NCI-H2227 (cell line): Measurements from ENCODE around the gene PSAP.

Experiments
- DNase-seq: peaks from one replicate; lab custom pipeline; 2025; ENCODE audit not compliant: unreplicated experiment; lab: John Stamatoyannopoulos, UW

The PSAP gene

DNA sequence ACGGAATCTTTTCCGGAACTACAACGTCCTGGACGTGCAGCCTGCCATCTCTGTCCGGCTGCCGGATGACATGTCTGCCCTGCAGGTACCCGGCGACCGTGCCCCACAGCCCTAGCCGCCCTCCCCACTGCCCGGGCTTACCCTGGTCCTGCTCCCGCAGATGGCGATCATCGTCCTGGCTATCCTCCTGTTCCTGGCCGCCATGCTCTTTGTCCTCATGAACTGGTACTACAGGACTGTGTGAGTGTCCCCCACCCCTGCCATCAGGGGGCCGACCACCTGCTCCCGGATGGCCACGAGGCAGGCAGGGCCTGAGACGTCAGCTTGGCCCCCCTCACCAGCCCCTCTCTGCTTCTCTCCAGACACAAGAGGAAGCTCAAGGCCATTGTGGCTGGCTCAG lies 39.7 kb downstream of the PSAP start:
- no peak for DNase-seq

GRCh38 chr10:71810048-71810750 lies 40.9 kb downstream of the PSAP start:
- DNase-seq, result no peak

GRCh38 chr10:71809628-71810027 lies 41.4 kb downstream of the PSAP start:
- no peak for DNase-seq

GRCh38 chr10:71807557-71808510 lies 43.2 kb downstream of the PSAP start:
- DNase-seq, result no peak

DNA sequence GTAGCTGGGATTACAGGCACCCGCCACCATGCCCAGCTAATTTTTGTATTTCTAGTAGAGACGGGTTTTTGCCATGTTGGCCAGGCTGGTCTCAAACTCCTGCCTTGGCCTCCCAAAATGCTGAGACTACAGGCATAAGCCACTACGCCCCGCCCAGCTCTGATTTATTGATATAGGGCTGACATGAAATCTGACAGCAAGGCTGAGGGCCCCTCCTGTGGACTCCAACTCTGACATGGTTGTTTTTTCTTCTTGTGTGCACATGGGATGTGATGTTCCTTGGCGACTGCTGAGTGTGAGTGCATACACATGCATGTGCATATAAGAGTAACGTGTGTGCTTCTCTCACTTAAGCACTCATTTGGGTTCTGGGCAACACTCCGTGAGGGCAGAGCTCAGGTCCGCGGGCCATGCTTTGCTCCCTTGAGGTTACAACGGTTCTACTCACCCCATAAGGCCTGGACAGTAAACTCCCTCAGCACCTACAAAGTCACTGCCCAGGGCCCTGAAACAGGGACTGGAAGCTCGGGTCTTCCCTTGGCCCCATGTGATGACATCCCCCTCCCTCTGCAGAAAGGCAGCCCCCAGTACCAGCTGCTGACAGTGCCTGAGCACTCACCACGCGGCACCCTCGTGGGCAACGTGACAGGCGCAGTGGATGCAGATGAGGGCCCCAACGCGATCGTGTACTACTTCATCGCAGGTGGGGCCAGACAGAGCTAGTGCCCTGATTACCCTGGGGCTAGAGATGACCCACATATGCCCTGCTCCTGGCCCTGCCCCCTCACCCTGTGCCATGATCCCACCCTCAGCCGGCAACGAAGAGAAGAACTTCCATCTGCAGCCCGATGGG lies 44.1 kb downstream of the PSAP start:
- DNase-seq, result no peak

DNA sequence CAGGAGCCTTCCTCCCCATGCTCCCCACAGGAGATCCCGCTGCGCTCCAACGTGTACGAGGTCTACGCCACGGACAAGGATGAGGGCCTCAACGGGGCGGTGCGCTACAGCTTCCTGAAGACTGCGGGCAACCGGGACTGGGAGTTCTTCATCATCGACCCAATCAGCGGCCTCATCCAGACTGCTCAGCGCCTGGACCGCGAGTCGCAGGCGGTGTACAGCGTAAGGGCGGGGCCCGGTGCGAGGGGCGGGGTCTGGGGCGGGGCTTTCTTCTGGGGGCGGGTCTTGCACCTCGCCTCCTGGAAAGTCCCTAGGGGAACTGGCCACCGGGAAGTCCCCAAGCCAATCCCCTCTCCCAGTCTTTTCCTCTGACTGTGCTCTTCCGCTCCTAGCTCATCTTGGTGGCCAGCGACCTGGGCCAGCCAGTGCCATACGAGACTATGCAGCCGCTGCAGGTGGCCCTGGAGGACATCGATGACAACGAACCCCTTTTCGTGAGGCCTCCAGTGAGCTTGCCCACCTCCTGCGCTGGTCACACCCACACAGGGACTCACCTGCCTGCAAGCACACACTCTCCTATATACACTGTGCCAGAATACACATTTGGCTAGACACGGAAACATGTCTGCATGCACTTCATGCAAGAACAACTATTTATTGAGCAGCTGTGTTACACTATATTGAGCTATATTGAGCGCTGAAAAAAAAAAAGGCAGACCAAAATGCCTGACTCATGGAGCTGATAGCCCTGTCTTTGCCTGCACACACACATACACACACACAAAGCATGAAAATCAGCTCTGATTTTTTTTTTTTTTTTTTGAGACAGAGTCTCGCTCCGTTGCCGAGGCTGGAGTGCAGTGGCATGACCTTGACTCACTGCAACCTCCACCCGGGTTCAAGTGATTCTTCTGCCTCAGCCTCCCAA lies 45.0 kb downstream of the PSAP start:
- DNase-seq, result no peak

DNA sequence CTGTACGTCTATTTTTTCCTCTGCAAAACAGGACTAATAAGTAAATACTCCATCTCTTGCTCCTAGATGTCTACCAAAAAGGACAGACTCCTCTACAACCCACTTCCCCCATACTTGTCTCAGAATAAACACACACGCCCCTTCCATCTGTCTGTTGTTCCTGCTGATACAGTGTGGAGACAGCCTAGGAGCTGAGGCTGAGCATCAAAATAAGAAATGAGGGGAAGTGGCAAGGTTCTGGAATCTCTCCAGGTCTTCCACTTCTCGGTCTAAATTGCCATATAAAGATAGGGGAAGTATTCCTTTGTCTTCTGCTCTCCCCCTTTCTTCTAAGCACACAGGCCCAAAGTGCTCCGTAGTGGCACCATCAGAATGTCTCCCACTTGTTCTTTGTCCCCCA lies 47.0 kb downstream of the PSAP start:
- no peak for DNase-seq

DNA sequence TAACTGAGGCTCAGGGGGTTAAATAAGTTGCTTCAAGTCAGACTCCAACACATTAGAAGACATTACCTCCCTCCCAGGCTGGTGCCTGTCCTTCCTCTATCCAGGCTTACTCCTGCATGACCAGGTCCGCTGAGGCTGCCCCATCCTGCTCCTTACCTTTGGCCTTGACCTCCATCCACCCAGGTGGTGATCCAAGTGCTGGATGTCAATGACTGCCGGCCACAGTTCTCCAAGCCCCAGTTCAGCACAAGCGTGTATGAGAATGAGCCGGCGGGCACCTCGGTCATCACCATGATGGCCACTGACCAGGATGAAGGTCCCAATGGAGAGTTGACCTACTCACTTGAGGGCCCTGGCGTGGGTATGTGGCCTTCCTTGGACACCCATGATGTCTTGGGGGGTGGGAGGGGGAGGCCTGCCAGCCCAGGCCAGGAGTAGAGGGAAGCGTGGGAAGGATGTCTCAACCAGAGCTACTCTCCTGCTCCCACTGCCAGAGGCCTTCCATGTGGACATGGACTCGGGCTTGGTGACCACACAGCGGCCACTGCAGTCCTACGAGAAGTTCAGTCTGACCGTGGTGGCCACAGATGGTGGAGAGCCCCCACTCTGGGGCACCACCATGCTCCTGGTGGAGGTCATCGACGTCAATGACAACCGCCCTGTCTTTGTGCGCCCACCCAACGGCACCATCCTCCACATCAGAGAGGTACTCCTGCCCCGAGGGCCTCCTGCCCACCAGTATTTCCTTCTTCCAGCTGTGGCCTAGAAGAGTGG lies 48.1 kb downstream of the PSAP start:
- no peak for DNase-seq

GRCh38 chr10:71802235-71802634 lies 48.8 kb downstream of the PSAP start:
- no peak for DNase-seq

GRCh38 chr10:71801361-71801760 lies 49.7 kb downstream of the PSAP start:
- DNase-seq, result no peak

GRCh38 chr10:71799608-71800453 lies 51.2 kb downstream of the PSAP start:
- DNase-seq, result no peak

- DNase-seq, result no peak
Measured at GRCh38 chr10:71799112-71799511, 51.9 kb downstream of the PSAP start.

GRCh38 chr10:71798308-71798624 lies 52.8 kb downstream of the PSAP start:
- DNase-seq, result no peak

DNA sequence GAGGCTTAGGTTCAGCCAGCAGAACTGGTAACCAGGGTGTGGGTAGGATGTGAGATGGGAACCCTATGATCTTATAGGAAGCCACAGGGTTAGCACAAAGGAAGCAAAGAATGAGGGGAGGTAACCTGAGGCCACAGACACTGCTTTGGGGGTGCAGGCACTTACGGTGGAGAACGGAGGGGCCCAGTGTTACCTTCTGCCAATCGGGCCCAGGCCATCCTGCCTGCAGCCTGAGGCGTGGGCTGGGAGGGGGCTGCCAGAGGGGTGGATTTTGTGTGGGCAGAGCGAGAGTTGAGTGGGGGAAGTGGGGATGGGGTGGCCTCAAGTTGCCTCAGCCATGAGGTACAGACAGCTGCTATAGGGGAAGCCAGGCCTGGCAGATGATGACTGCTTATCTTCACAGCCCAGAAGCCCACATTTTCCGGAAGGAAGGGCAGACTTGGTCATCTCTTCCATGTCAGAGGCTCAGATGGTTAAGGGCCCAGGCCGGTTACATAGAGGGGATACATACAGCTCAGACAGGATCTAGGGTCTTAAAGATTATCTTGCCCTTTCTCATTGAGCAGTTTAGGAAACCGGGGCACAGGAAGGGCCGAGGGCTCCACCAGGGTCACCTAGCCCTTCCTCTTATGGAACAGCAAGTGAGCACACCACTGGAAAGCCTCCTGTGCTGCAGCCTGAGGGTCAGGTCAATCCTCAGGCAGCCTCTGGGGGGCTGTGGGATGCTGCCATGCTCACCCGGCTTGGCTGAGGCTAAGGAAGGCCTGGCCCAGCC lies 53.3 kb downstream of the PSAP start:
- no peak for DNase-seq

- no peak for DNase-seq
Measured at GRCh38 chr10:71796749-71797405, 54.2 kb downstream of the PSAP start.

DNA sequence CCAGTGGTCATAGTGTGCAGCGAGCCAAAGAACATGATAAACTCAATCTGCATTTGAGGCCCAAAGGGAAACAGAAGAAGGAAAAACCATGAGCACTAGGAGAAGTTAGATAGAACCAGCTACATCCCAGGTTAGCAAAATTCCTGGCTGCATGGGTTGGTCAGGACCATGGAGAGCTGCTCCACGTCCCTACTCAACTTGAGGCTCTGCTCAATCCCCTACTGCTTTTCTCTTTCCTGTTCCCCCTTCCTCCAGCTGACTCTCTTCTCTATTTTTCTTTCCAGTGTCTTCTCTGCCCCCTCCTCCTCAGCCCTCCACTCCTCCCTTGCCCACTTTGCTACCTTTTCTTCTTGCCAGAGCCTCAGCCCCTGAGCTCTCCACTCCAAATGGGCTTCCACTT lies 55.8 kb downstream of the PSAP start:
- no peak for DNase-seq

DNA sequence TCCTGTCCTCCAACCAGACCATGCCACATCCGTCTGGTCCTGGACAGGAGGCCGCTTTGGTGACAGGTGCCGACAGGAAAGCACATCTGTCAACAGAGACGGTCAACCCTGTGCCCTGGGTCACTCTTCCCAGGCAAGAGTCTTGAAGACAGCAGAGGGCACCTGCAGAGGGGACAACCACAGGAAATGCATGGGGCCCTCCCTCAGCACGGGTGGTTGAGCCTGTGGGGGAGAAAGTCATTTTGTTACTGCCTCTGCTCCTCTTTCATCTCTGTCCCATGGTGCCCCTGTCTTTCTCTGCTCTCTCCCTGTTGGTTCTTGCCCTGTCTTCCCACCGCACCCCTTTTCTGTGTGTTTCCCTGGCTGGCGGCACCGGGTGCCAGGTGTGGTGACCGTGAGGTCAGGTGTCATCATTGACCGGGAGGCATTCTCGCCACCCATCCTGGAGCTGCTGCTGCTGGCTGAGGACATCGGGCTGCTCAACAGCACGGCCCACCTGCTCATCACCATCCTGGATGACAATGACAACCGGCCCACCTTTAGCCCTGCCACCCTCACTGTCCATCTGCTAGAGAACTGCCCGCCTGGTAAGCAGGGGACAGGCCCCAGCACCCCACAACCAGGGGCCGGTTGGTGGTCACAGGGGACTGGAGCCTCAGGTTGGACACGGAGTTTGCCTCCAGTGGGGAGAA lies 60.2 kb downstream of the PSAP start:
- DNase-seq, result no peak
